Kidney capillary endothelial cell (primary cell): ENCODE results near the gene BUD13.
A peak's percentile ranks its signal among the peaks of the same experiment; 100 is the strongest.
"Not testable (repeated sequence)": the region's sequence is repeated elsewhere in the genome, so short reads cannot be mapped to it uniquely, and the experiment has no call there.

Experiments used
- DNase-seq: peaks from one replicate; pipeline ENCODE4 v3.0.0-alpha.2; 2018; ENCODE audit warnings: low spot score

Gene BUD13

GRCh38 chr11:116772443-116773202 is at the start of gene BUD13:
Gene BUD13, minus strand, starts transcription at chr11:116772987. Its CDS starts 23 bp downstream, at chr11:116772964.
- peak; percentile 82 for DNase-seq

GRCh38 chr11:116822575-116822974 is 49.8 kb upstream of the BUD13 start:
- DNase-seq, result no peak

- DNase-seq, result no peak
Observed at GRCh38 chr11:116821050-116821918, 48.5 kb upstream of the BUD13 start.

GRCh38 chr11:116819049-116819448 is 46.3 kb upstream of the BUD13 start:
- DNase-seq, result no peak

- DNase-seq, result no peak
Observed at GRCh38 chr11:116814502-116814901, 41.7 kb upstream of the BUD13 start.

- no peak for DNase-seq
Observed at GRCh38 chr11:116813781-116814471, 41.1 kb upstream of the BUD13 start.

GRCh38 chr11:116813170-116813569 is 40.4 kb upstream of the BUD13 start:
- DNase-seq, result no peak

- DNase-seq, result no peak
Observed at GRCh38 chr11:116812109-116812508, 39.3 kb upstream of the BUD13 start.

GRCh38 chr11:116811194-116811593 is 38.4 kb upstream of the BUD13 start:
- no peak for DNase-seq

- no peak for DNase-seq
Observed at GRCh38 chr11:116808262-116809175, 35.7 kb upstream of the BUD13 start.

- no peak for DNase-seq
Observed at GRCh38 chr11:116807601-116808261, 34.9 kb upstream of the BUD13 start.

GRCh38 chr11:116804001-116804400 is 31.2 kb upstream of the BUD13 start:
- no peak for DNase-seq

GRCh38 chr11:116801662-116802061 is 28.9 kb upstream of the BUD13 start:
- DNase-seq, result not testable (repeated sequence)

GRCh38 chr11:116800610-116801009 is 27.8 kb upstream of the BUD13 start:
- DNase-seq, result no peak

GRCh38 chr11:116798368-116798767 is 25.6 kb upstream of the BUD13 start:
- no peak for DNase-seq

GRCh38 chr11:116797816-116798215 is 25.0 kb upstream of the BUD13 start:
- no peak for DNase-seq

GRCh38 chr11:116796548-116796947 is 23.8 kb upstream of the BUD13 start:
- no peak for DNase-seq

GRCh38 chr11:116794851-116795250 is 22.1 kb upstream of the BUD13 start:
- no peak for DNase-seq

GRCh38 chr11:116793772-116794097 is 20.9 kb upstream of the BUD13 start:
- no peak for DNase-seq

- DNase-seq, result peak; percentile 64
Observed at GRCh38 chr11:116792869-116793771, 20.3 kb upstream of the BUD13 start.
